ENCODE measurements around the gene ABCC1.
"Not testable (repeated sequence)": the region's sequence is repeated elsewhere in the genome, so short reads cannot be mapped to it uniquely, and the experiment has no call there.

ABCC1 gene

GRCh38 chr16:15975172-15975571 lies 25.8 kb downstream of the ABCC1 start:
- no peaks in the 10 kb centered on the region for H3K27me3 ChIP-seq (replicated peaks; ENCODE audit: control insufficient read depth, insufficient read depth, low read length, poor library complexity, severe bottlenecking)
- peaks cover 31% of the 10 kb centered on the region for H3K36me3 ChIP-seq (ENCODE audit: control insufficient read depth, insufficient read depth, low read length)
- no peaks in the 10 kb centered on the region for H3K4me1 ChIP-seq (ENCODE audit: control insufficient read depth, insufficient read depth, low read length, poor library complexity, severe bottlenecking)
- H3K27ac ChIP-seq (ENCODE audit: insufficient read depth, low read length, poor library complexity, severe bottlenecking) = no peak overlapping the region
- DNase-seq = no peak
- no peak overlapping the region for H3K4me3 ChIP-seq (ENCODE audit: insufficient read depth, low read depth, low read length, poor library complexity, severe bottlenecking)
- peaks cover 4% of the 10 kb centered on the region for H3K9me3 ChIP-seq (ENCODE audit: control insufficient read depth, low read length)

- no peak for DNase-seq
- Histone ChIP-seq H3K27me3 (replicated peaks; ENCODE audit: control insufficient read depth, insufficient read depth, low read length, poor library complexity, severe bottlenecking) (no peaks in the 10 kb centered on the region), H3K4me3 (ENCODE audit: insufficient read depth, low read depth, low read length, poor library complexity, severe bottlenecking) (no peak overlapping the region), H3K27ac (ENCODE audit: insufficient read depth, low read length, poor library complexity, severe bottlenecking) (no peak overlapping the region), H3K9me3 (ENCODE audit: control insufficient read depth, low read length) (peaks cover 4% of the 10 kb centered on the region), H3K36me3 (ENCODE audit: control insufficient read depth, insufficient read depth, low read length) (peaks cover 28% of the 10 kb centered on the region), H3K4me1 (ENCODE audit: control insufficient read depth, insufficient read depth, low read length, poor library complexity, severe bottlenecking) (no peaks in the 10 kb centered on the region)
Measured at GRCh38 chr16:15976225-15976812, 26.9 kb downstream of the ABCC1 start.

- Histone ChIP-seq H3K4me3 (ENCODE audit: insufficient read depth, low read depth, low read length, poor library complexity, severe bottlenecking) (no peak overlapping the region), H3K27me3 (replicated peaks; ENCODE audit: control insufficient read depth, insufficient read depth, low read length, poor library complexity, severe bottlenecking) (no peaks in the 10 kb centered on the region), H3K9me3 (ENCODE audit: control insufficient read depth, low read length) (peaks cover 4% of the 10 kb centered on the region), H3K36me3 (ENCODE audit: control insufficient read depth, insufficient read depth, low read length) (peaks cover 21% of the 10 kb centered on the region), H3K27ac (ENCODE audit: insufficient read depth, low read length, poor library complexity, severe bottlenecking) (no peak overlapping the region), H3K4me1 (ENCODE audit: control insufficient read depth, insufficient read depth, low read length, poor library complexity, severe bottlenecking) (no peaks in the 10 kb centered on the region)
- no peak for DNase-seq
Measured at GRCh38 chr16:15976929-15977637, 27.7 kb downstream of the ABCC1 start.

- Histone ChIP-seq H3K4me3 (ENCODE audit: insufficient read depth, low read depth, low read length, poor library complexity, severe bottlenecking) (no peak overlapping the region), H3K9me3 (ENCODE audit: control insufficient read depth, low read length) (no peaks in the 10 kb centered on the region), H3K27me3 (replicated peaks; ENCODE audit: control insufficient read depth, insufficient read depth, low read length, poor library complexity, severe bottlenecking) (no peaks in the 10 kb centered on the region), H3K27ac (ENCODE audit: insufficient read depth, low read length, poor library complexity, severe bottlenecking) (no peak overlapping the region), H3K4me1 (ENCODE audit: control insufficient read depth, insufficient read depth, low read length, poor library complexity, severe bottlenecking) (no peaks in the 10 kb centered on the region), H3K36me3 (ENCODE audit: control insufficient read depth, insufficient read depth, low read length) (peaks cover 10% of the 10 kb centered on the region)
- no peak for DNase-seq
Measured at GRCh38 chr16:15979801-15980200, 30.4 kb downstream of the ABCC1 start.

- peaks cover 10% of the 10 kb centered on the region for H3K36me3 ChIP-seq (ENCODE audit: control insufficient read depth, insufficient read depth, low read length)
- no peak overlapping the region for H3K27ac ChIP-seq (ENCODE audit: insufficient read depth, low read length, poor library complexity, severe bottlenecking)
- H3K4me1 ChIP-seq (ENCODE audit: control insufficient read depth, insufficient read depth, low read length, poor library complexity, severe bottlenecking) = no peaks in the 10 kb centered on the region
- H3K27me3 ChIP-seq (replicated peaks; ENCODE audit: control insufficient read depth, insufficient read depth, low read length, poor library complexity, severe bottlenecking) = no peaks in the 10 kb centered on the region
- H3K4me3 ChIP-seq (ENCODE audit: insufficient read depth, low read depth, low read length, poor library complexity, severe bottlenecking) = no peak overlapping the region
- DNase-seq = no peak
- no peaks in the 10 kb centered on the region for H3K9me3 ChIP-seq (ENCODE audit: control insufficient read depth, low read length)
Measured at GRCh38 chr16:15980329-15980728, 30.9 kb downstream of the ABCC1 start.

- no peak overlapping the region for H3K27ac ChIP-seq (ENCODE audit: insufficient read depth, low read length, poor library complexity, severe bottlenecking)
- H3K36me3 ChIP-seq (ENCODE audit: control insufficient read depth, insufficient read depth, low read length) = peaks cover 10% of the 10 kb centered on the region
- H3K9me3 ChIP-seq (ENCODE audit: control insufficient read depth, low read length) = no peaks in the 10 kb centered on the region
- no peaks in the 10 kb centered on the region for H3K27me3 ChIP-seq (replicated peaks; ENCODE audit: control insufficient read depth, insufficient read depth, low read length, poor library complexity, severe bottlenecking)
- H3K4me1 ChIP-seq (ENCODE audit: control insufficient read depth, insufficient read depth, low read length, poor library complexity, severe bottlenecking) = no peaks in the 10 kb centered on the region
- H3K4me3 ChIP-seq (ENCODE audit: insufficient read depth, low read depth, low read length, poor library complexity, severe bottlenecking) = no peak overlapping the region
- DNase-seq = no peak
Measured at GRCh38 chr16:15981382-15981781, 32.0 kb downstream of the ABCC1 start.

GRCh38 chr16:15982194-15982915 lies 32.9 kb downstream of the ABCC1 start:
- H3K4me3 ChIP-seq (ENCODE audit: insufficient read depth, low read depth, low read length, poor library complexity, severe bottlenecking); H3K4me1 ChIP-seq (ENCODE audit: control insufficient read depth, insufficient read depth, low read length, poor library complexity, severe bottlenecking); H3K9me3 ChIP-seq (ENCODE audit: control insufficient read depth, low read length); H3K27me3 ChIP-seq (replicated peaks; ENCODE audit: control insufficient read depth, insufficient read depth, low read length, poor library complexity, severe bottlenecking); H3K27ac ChIP-seq (ENCODE audit: insufficient read depth, low read length, poor library complexity, severe bottlenecking); H3K36me3 ChIP-seq (ENCODE audit: control insufficient read depth, insufficient read depth, low read length); DNase-seq: not testable (repeated sequence)

GRCh38 chr16:15983898-15984297 lies 34.5 kb downstream of the ABCC1 start:
- Histone ChIP-seq H3K27ac (ENCODE audit: insufficient read depth, low read length, poor library complexity, severe bottlenecking) (no peak overlapping the region), H3K36me3 (ENCODE audit: control insufficient read depth, insufficient read depth, low read length) (no peaks in the 10 kb centered on the region)

GRCh38 chr16:15985144-15985543 lies 35.7 kb downstream of the ABCC1 start:
- H3K4me1 ChIP-seq (ENCODE audit: control insufficient read depth, insufficient read depth, low read length, poor library complexity, severe bottlenecking) = no peaks in the 10 kb centered on the region
- H3K9me3 ChIP-seq (ENCODE audit: control insufficient read depth, low read length) = no peaks in the 10 kb centered on the region
- H3K27ac ChIP-seq (ENCODE audit: insufficient read depth, low read length, poor library complexity, severe bottlenecking) = no peak overlapping the region
- H3K27me3 ChIP-seq (replicated peaks; ENCODE audit: control insufficient read depth, insufficient read depth, low read length, poor library complexity, severe bottlenecking) = no peaks in the 10 kb centered on the region
- no peaks in the 10 kb centered on the region for H3K36me3 ChIP-seq (ENCODE audit: control insufficient read depth, insufficient read depth, low read length)
- no peak for DNase-seq
- no peak overlapping the region for H3K4me3 ChIP-seq (ENCODE audit: insufficient read depth, low read depth, low read length, poor library complexity, severe bottlenecking)

More at GRCh38 chr16:15983898-15984297, 34.5 kb downstream of the ABCC1 start:
- Histone ChIP-seq H3K9me3 (ENCODE audit: control insufficient read depth, low read length) (no peaks in the 10 kb centered on the region), H3K4me1 (ENCODE audit: control insufficient read depth, insufficient read depth, low read length, poor library complexity, severe bottlenecking) (no peaks in the 10 kb centered on the region), H3K4me3 (ENCODE audit: insufficient read depth, low read depth, low read length, poor library complexity, severe bottlenecking) (no peak overlapping the region), H3K27me3 (replicated peaks; ENCODE audit: control insufficient read depth, insufficient read depth, low read length, poor library complexity, severe bottlenecking) (no peaks in the 10 kb centered on the region)
- DNase-seq = no peak

GRCh38 chr16:15986261-15986660 lies 36.8 kb downstream of the ABCC1 start:
- DNase-seq = no peak
- H3K4me1 ChIP-seq (ENCODE audit: control insufficient read depth, insufficient read depth, low read length, poor library complexity, severe bottlenecking) = no peaks in the 10 kb centered on the region
- no peaks in the 10 kb centered on the region for H3K27me3 ChIP-seq (replicated peaks; ENCODE audit: control insufficient read depth, insufficient read depth, low read length, poor library complexity, severe bottlenecking)
- H3K27ac ChIP-seq (ENCODE audit: insufficient read depth, low read length, poor library complexity, severe bottlenecking) = no peak overlapping the region
- no peak overlapping the region for H3K4me3 ChIP-seq (ENCODE audit: insufficient read depth, low read depth, low read length, poor library complexity, severe bottlenecking)
- H3K9me3 ChIP-seq (ENCODE audit: control insufficient read depth, low read length) = no peaks in the 10 kb centered on the region
- H3K36me3 ChIP-seq (ENCODE audit: control insufficient read depth, insufficient read depth, low read length) = no peaks in the 10 kb centered on the region
